ENCODE data around the gene KRTAP10-3. TPM values are rescaled to one million over a fixed set of nuclear protein-coding genes. Genes with fewer than 3 reads are reported as not detected.

The KRTAP10-3 gene
- total and polyA plus RNA-seq, 9 of the 15 experiments (the other 6 are each of a cell fraction or from before 2014, with no cell fraction given) = not detected

DNA sequence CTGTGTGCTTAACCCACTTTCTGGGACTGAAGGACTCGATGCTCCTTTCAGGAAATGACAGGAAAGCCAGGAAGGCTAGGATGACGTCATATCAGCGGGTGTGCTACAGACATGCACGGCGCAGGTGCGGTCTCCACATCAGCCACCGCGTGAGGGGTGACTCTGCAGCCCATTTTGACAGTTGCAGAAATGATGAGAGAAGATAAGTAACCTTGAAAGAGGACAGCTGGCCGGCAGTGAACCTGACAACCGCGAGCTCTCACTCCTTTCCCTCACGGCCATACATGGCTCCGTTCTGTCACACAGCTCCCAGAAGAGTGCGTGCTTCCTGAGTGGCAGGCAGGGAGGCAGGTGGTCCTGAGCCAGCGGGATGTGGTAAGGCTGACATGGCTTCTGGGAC is 23.5 kb upstream of the KRTAP10-3 start (continued):
- TF ChIP-seq ERF (CRISPR knock-in tag; IDR thresholded peaks at IDR 0.05) (no peak), BDP1 (IDR thresholded peaks at IDR 0.05; ENCODE audit: insufficient read depth, insufficient read length) (no peak), SPI1 (IDR thresholded peaks at IDR 0.05; ENCODE audit: borderline replicate concordance, low read depth, low read length) (no peak), HIVEP1 (CRISPR knock-in tag; IDR thresholded peaks at IDR 0.05) (no peak), HMG20A (CRISPR knock-in tag; conservative IDR thresholded peaks at IDR 0.05) (no peak), ZNF184 (CRISPR knock-in tag; IDR thresholded peaks at IDR 0.05) (no peak), PHB (CRISPR knock-in tag; IDR thresholded peaks at IDR 0.05) (no peak), HNRNPLL (IDR thresholded peaks at IDR 0.05; ENCODE audit: low read depth, low read length, poor library complexity, severe bottlenecking) (no peak), RUNX1 (IDR thresholded peaks at IDR 0.05; ENCODE audit: low read depth) (no peak), SMAD3 (CRISPR knock-in tag; conservative IDR thresholded peaks at IDR 0.05) (no peak), ZBTB12 (CRISPR knock-in tag; IDR thresholded peaks at IDR 0.05) (peak; percentile 52; the same call in 1 of the 2 replicates), POLR2AphosphoS2 (IDR thresholded peaks at IDR 0.05; ENCODE audit: low read length) (no peak), ZNF75A (CRISPR knock-in tag; IDR thresholded peaks at IDR 0.05) (no peak), NR2C1 (IDR thresholded peaks at IDR 0.05) (no peak), NR2C1 (tag; IDR thresholded peaks at IDR 0.05) (no peak), U2AF1 (optimal IDR thresholded peaks at IDR 0.05; ENCODE audit: low read depth, low read length) (no peak), DACH1 (IDR thresholded peaks at IDR 0.05; ENCODE audit: partially characterized antibody) (no peak), KHSRP (IDR thresholded peaks at IDR 0.05) (no peak)
- TF ChIP-seq, protein P1, sequence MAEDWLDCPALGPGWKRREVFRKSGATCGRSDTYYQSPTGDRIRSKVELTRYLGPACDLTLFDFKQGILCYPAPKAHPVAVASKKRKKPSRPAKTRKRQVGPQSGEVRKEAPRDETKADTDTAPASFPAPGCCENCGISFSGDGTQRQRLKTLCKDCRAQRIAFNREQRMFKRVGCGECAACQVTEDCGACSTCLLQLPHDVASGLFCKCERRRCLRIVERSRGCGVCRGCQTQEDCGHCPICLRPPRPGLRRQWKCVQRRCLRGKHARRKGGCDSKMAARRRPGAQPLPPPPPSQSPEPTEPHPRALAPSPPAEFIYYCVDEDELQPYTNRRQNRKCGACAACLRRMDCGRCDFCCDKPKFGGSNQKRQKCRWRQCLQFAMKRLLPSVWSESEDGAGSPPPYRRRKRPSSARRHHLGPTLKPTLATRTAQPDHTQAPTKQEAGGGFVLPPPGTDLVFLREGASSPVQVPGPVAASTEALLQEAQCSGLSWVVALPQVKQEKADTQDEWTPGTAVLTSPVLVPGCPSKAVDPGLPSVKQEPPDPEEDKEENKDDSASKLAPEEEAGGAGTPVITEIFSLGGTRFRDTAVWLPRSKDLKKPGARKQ (CRISPR knock-in tag; IDR thresholded peaks at IDR 0.05) = no peak
- TF ChIP-seq, protein P2, sequence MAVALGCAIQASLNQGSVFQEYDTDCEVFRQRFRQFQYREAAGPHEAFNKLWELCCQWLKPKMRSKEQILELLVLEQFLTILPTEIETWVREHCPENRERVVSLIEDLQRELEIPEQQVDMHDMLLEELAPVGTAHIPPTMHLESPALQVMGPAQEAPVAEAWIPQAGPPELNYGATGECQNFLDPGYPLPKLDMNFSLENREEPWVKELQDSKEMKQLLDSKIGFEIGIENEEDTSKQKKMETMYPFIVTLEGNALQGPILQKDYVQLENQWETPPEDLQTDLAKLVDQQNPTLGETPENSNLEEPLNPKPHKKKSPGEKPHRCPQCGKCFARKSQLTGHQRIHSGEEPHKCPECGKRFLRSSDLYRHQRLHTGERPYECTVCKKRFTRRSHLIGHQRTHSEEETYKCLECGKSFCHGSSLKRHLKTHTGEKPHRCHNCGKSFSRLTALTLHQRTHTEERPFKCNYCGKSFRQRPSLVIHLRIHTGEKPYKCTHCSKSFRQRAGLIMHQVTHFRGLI (CRISPR knock-in tag; IDR thresholded peaks at IDR 0.05) = no peak
- TF ChIP-seq, protein P3, sequence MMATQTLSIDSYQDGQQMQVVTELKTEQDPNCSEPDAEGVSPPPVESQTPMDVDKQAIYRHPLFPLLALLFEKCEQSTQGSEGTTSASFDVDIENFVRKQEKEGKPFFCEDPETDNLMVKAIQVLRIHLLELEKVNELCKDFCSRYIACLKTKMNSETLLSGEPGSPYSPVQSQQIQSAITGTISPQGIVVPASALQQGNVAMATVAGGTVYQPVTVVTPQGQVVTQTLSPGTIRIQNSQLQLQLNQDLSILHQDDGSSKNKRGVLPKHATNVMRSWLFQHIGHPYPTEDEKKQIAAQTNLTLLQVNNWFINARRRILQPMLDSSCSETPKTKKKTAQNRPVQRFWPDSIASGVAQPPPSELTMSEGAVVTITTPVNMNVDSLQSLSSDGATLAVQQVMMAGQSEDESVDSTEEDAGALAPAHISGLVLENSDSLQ (IDR thresholded peaks at IDR 0.05) = peak; percentile 74
- TF ChIP-seq, protein P4, sequence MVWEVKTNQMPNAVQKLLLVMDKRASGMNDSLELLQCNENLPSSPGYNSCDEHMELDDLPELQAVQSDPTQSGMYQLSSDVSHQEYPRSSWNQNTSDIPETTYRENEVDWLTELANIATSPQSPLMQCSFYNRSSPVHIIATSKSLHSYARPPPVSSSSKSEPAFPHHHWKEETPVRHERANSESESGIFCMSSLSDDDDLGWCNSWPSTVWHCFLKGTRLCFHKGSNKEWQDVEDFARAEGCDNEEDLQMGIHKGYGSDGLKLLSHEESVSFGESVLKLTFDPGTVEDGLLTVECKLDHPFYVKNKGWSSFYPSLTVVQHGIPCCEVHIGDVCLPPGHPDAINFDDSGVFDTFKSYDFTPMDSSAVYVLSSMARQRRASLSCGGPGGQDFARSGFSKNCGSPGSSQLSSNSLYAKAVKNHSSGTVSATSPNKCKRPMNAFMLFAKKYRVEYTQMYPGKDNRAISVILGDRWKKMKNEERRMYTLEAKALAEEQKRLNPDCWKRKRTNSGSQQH (CRISPR knock-in tag; IDR thresholded peaks at IDR 0.05) = no peak
- TF ChIP-seq, protein P5, sequence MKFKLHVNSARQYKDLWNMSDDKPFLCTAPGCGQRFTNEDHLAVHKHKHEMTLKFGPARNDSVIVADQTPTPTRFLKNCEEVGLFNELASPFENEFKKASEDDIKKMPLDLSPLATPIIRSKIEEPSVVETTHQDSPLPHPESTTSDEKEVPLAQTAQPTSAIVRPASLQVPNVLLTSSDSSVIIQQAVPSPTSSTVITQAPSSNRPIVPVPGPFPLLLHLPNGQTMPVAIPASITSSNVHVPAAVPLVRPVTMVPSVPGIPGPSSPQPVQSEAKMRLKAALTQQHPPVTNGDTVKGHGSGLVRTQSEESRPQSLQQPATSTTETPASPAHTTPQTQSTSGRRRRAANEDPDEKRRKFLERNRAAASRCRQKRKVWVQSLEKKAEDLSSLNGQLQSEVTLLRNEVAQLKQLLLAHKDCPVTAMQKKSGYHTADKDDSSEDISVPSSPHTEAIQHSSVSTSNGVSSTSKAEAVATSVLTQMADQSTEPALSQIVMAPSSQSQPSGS (CRISPR knock-in tag; IDR thresholded peaks at IDR 0.05) = peak; percentile 81; the same call in 1 of the 2 replicates
